ENCODE results near the gene MRGPRD. TPM values are rescaled to one million over a fixed set of nuclear protein-coding genes. Genes with fewer than 3 reads are reported as not detected.

MRGPRD gene
- not detected in 2 replicates for total RNA-seq (2014; rRNA removed; shearing (Covaris generic); ENCODE audit: low replicate concordance)

DNA sequence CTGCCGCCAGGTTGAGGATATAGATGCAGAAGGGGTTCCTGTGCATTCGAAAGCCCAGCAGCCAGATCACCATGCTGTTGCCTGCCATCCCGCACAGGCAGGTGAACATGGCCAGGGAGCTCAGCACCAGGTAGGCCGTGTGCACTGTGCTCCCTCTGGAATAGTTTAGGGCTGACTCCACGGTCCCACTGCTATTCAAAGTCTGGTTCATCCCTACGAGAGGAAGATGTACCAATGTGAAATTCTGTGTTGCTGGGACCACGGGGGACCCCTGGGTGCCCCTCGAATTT lies at the start of gene MRGPRD:
TSS of gene MRGPRD (minus strand) at position 211 of the 290 bp plus-strand sequence. CDS start at position 211, 0 bp downstream.
- Histone ChIP-seq H3K9me3 (ENCODE audit: low read length) (no peaks in the 10 kb centered on the region), H3K4me1 (ENCODE audit: low read length) (peaks cover 3% of the 10 kb centered on the region; the same call in 1 of the 2 replicates), H3K9me2 (replicated peaks; ENCODE audit: insufficient read depth, low read length) (no peaks in the 10 kb centered on the region), H3K9ac (ENCODE audit: low read length) (no peak within 1 kb of the TSS), H3K36me3 (ENCODE audit: insufficient read depth, low read length) (no peaks in the 10 kb centered on the region), H3K79me2 (ENCODE audit: low read length) (no peaks in the 10 kb centered on the region), H3K27me3 (ENCODE audit: low read length) (no peaks in the 10 kb centered on the region), H3K27ac (ENCODE audit: low read length) (no peak within 1 kb of the TSS), H2AFZ (ENCODE audit: low read length) (no peak within 1 kb of the TSS), H3K4me3 (ENCODE audit: low read length) (no peak within 1 kb of the TSS), H4K20me1 (ENCODE audit: insufficient read depth, low read depth, low read length) (no peaks in the 10 kb centered on the region), H3K4me2 (ENCODE audit: low read depth, low read length, poor library complexity, severe bottlenecking) (no peak within 1 kb of the TSS)
- no peak for DNase-seq

DNA sequence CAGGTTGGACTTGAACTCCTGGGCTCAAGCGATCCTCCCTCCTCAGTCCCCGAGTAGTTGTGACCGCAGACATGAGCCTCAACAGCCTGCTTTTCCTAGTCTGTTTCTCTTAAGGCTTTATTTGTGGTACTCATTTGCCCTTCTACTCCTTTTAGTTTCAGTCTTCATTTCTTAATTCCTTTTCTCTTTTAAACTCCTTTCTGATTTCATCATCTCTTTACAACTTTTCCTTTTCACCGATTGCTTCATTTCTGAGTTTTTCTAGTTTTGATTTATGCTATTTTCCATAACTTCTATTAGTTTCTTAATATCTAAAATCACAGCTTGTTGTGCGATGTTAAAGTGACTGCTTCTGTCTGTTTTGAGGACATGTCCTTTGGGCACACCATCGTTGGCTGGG lies 49.5 kb upstream of the MRGPRD start:
- H3K9ac ChIP-seq (ENCODE audit: low read length) = no peak overlapping the region
- H3K36me3 ChIP-seq (ENCODE audit: insufficient read depth, low read length) = no peaks in the 10 kb centered on the region
- H4K20me1 ChIP-seq (ENCODE audit: insufficient read depth, low read depth, low read length) = no peaks in the 10 kb centered on the region
- DNase-seq = no peak
- no peak overlapping the region for H3K4me3 ChIP-seq (ENCODE audit: low read length)
- H3K27ac ChIP-seq (ENCODE audit: low read length) = no peak overlapping the region
- H3K79me2 ChIP-seq (ENCODE audit: low read length) = no peaks in the 10 kb centered on the region
- H3K9me3 ChIP-seq (ENCODE audit: low read length) = no peaks in the 10 kb centered on the region
- H3K4me1 ChIP-seq (ENCODE audit: low read length) = no peaks in the 10 kb centered on the region
- H2AFZ ChIP-seq (ENCODE audit: low read length) = no peak overlapping the region
- H3K9me2 ChIP-seq (replicated peaks; ENCODE audit: insufficient read depth, low read length) = no peaks in the 10 kb centered on the region
- H3K4me2 ChIP-seq (ENCODE audit: low read depth, low read length, poor library complexity, severe bottlenecking) = no peak overlapping the region
- H3K27me3 ChIP-seq (ENCODE audit: low read length) = no peaks in the 10 kb centered on the region

GRCh38 chr11:69027704-69028372 lies 47.1 kb upstream of the MRGPRD start:
- no peak for DNase-seq
- Histone ChIP-seq H3K9me3 (ENCODE audit: low read length) (no peaks in the 10 kb centered on the region), H3K4me1 (ENCODE audit: low read length) (no peaks in the 10 kb centered on the region), H3K4me2 (ENCODE audit: low read depth, low read length, poor library complexity, severe bottlenecking) (no peak overlapping the region), H3K27me3 (ENCODE audit: low read length) (no peaks in the 10 kb centered on the region), H2AFZ (ENCODE audit: low read length) (no peak overlapping the region), H4K20me1 (ENCODE audit: insufficient read depth, low read depth, low read length) (no peaks in the 10 kb centered on the region), H3K4me3 (ENCODE audit: low read length) (no peak overlapping the region), H3K36me3 (ENCODE audit: insufficient read depth, low read length) (no peaks in the 10 kb centered on the region), H3K79me2 (ENCODE audit: low read length) (no peaks in the 10 kb centered on the region), H3K9me2 (replicated peaks; ENCODE audit: insufficient read depth, low read length) (no peaks in the 10 kb centered on the region), H3K27ac (ENCODE audit: low read length) (no peak overlapping the region), H3K9ac (ENCODE audit: low read length) (no peak overlapping the region)

DNA sequence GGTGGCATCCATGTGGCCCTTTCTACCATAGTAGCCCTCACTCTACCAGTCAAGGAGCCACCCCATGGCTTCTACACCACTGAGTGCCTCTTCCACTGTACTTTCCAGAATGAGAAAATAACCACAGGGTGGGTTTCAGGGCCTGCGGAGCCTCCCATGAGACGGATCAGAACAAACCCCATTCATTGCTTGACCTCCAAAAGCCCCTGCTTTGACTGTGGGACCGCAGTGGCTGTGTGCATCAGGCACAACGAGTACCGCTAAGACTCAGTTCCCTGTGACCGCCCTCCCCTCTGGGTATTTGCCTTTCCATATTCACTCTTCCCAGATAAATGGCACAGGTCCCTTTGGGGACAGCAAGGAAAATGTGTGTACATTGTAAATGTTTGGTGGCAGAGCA lies 43.7 kb upstream of the MRGPRD start:
- no peak for DNase-seq
- no peaks in the 10 kb centered on the region for H3K9me3 ChIP-seq (ENCODE audit: low read length)
- H3K27ac ChIP-seq (ENCODE audit: low read length) = no peak overlapping the region
- H2AFZ ChIP-seq (ENCODE audit: low read length) = no peak overlapping the region
- H3K27me3 ChIP-seq (ENCODE audit: low read length) = no peaks in the 10 kb centered on the region
- H3K9ac ChIP-seq (ENCODE audit: low read length) = no peak overlapping the region
- no peaks in the 10 kb centered on the region for H3K36me3 ChIP-seq (ENCODE audit: insufficient read depth, low read length)
- no peaks in the 10 kb centered on the region for H3K4me1 ChIP-seq (ENCODE audit: low read length)
- H3K4me2 ChIP-seq (ENCODE audit: low read depth, low read length, poor library complexity, severe bottlenecking) = no peak overlapping the region
- no peaks in the 10 kb centered on the region for H3K9me2 ChIP-seq (replicated peaks; ENCODE audit: insufficient read depth, low read length)
- H3K4me3 ChIP-seq (ENCODE audit: low read length) = no peak overlapping the region
- no peaks in the 10 kb centered on the region for H4K20me1 ChIP-seq (ENCODE audit: insufficient read depth, low read depth, low read length)
- H3K79me2 ChIP-seq (ENCODE audit: low read length) = no peaks in the 10 kb centered on the region

GRCh38 chr11:69022260-69022659 lies 41.5 kb upstream of the MRGPRD start:
- Histone ChIP-seq H3K4me3 (ENCODE audit: low read length) (no peak overlapping the region), H2AFZ (ENCODE audit: low read length) (no peak overlapping the region), H3K4me1 (ENCODE audit: low read length) (no peaks in the 10 kb centered on the region), H3K27me3 (ENCODE audit: low read length) (no peaks in the 10 kb centered on the region), H3K79me2 (ENCODE audit: low read length) (no peaks in the 10 kb centered on the region), H3K36me3 (ENCODE audit: insufficient read depth, low read length) (no peaks in the 10 kb centered on the region), H3K9me3 (ENCODE audit: low read length) (no peaks in the 10 kb centered on the region), H3K4me2 (ENCODE audit: low read depth, low read length, poor library complexity, severe bottlenecking) (no peak overlapping the region), H4K20me1 (ENCODE audit: insufficient read depth, low read depth, low read length) (no peaks in the 10 kb centered on the region), H3K27ac (ENCODE audit: low read length) (no peak overlapping the region), H3K9ac (ENCODE audit: low read length) (no peak overlapping the region), H3K9me2 (replicated peaks; ENCODE audit: insufficient read depth, low read length) (no peaks in the 10 kb centered on the region)
- no peak for DNase-seq

DNA sequence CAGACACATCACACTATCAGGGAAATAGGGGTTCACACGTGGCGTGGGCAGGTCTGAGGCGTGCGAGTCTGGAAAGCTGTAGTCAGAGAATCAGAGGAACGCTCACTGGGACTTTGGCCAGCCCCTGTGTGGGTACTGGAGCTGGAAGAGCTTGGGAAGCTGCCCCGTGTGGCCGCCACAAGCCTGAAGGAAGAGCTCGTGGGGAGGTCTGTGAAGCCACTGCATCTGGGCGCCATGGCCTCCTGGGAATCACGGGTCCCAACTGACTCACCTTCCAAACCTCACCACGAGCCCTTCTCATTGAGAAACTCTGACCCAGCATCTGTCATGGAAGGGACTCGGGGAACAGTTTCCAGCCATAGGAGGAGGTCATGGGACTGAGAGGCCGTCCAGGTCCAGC lies 38.1 kb upstream of the MRGPRD start:
- Histone ChIP-seq H3K27ac (ENCODE audit: low read length) (no peak overlapping the region), H3K4me1 (ENCODE audit: low read length) (no peaks in the 10 kb centered on the region), H3K36me3 (ENCODE audit: insufficient read depth, low read length) (no peaks in the 10 kb centered on the region), H3K9ac (ENCODE audit: low read length) (no peak overlapping the region), H3K27me3 (ENCODE audit: low read length) (no peaks in the 10 kb centered on the region), H3K9me2 (replicated peaks; ENCODE audit: insufficient read depth, low read length) (no peaks in the 10 kb centered on the region), H3K79me2 (ENCODE audit: low read length) (no peaks in the 10 kb centered on the region), H3K4me3 (ENCODE audit: low read length) (no peak overlapping the region), H3K4me2 (ENCODE audit: low read depth, low read length, poor library complexity, severe bottlenecking) (no peak overlapping the region), H2AFZ (ENCODE audit: low read length) (no peak overlapping the region), H4K20me1 (ENCODE audit: insufficient read depth, low read depth, low read length) (no peaks in the 10 kb centered on the region), H3K9me3 (ENCODE audit: low read length) (no peaks in the 10 kb centered on the region)
- no peak for DNase-seq

- Histone ChIP-seq H3K9me3 (ENCODE audit: low read length) (no peaks in the 10 kb centered on the region), H3K4me2 (ENCODE audit: low read depth, low read length, poor library complexity, severe bottlenecking) (no peak overlapping the region), H3K27me3 (ENCODE audit: low read length) (no peaks in the 10 kb centered on the region), H2AFZ (ENCODE audit: low read length) (no peak overlapping the region), H3K36me3 (ENCODE audit: insufficient read depth, low read length) (no peaks in the 10 kb centered on the region), H3K9me2 (replicated peaks; ENCODE audit: insufficient read depth, low read length) (no peaks in the 10 kb centered on the region), H4K20me1 (ENCODE audit: insufficient read depth, low read depth, low read length) (no peaks in the 10 kb centered on the region), H3K79me2 (ENCODE audit: low read length) (no peaks in the 10 kb centered on the region), H3K4me3 (ENCODE audit: low read length) (no peak overlapping the region), H3K4me1 (ENCODE audit: low read length) (no peaks in the 10 kb centered on the region), H3K27ac (ENCODE audit: low read length) (no peak overlapping the region), H3K9ac (ENCODE audit: low read length) (no peak overlapping the region)
- DNase-seq = no peak
Measured at GRCh38 chr11:69017951-69018350, 37.2 kb upstream of the MRGPRD start.

GRCh38 chr11:69014898-69015549 lies 34.2 kb upstream of the MRGPRD start:
- Histone ChIP-seq H3K36me3 (ENCODE audit: insufficient read depth, low read length) (no peaks in the 10 kb centered on the region), H4K20me1 (ENCODE audit: insufficient read depth, low read depth, low read length) (no peaks in the 10 kb centered on the region), H3K27ac (ENCODE audit: low read length) (no peak overlapping the region), H3K79me2 (ENCODE audit: low read length) (no peaks in the 10 kb centered on the region), H3K4me2 (ENCODE audit: low read depth, low read length, poor library complexity, severe bottlenecking) (no peak overlapping the region), H3K4me1 (ENCODE audit: low read length) (peaks cover 9% of the 10 kb centered on the region), H3K9ac (ENCODE audit: low read length) (no peak overlapping the region), H3K27me3 (ENCODE audit: low read length) (no peaks in the 10 kb centered on the region), H3K9me2 (replicated peaks; ENCODE audit: insufficient read depth, low read length) (no peaks in the 10 kb centered on the region), H2AFZ (ENCODE audit: low read length) (no peak overlapping the region), H3K4me3 (ENCODE audit: low read length) (no peak overlapping the region), H3K9me3 (ENCODE audit: low read length) (no peaks in the 10 kb centered on the region)
- no peak for DNase-seq

Measured in Karpas-422 (cell line).